Measurements from ENCODE around the gene RIMKLB.

DNA sequence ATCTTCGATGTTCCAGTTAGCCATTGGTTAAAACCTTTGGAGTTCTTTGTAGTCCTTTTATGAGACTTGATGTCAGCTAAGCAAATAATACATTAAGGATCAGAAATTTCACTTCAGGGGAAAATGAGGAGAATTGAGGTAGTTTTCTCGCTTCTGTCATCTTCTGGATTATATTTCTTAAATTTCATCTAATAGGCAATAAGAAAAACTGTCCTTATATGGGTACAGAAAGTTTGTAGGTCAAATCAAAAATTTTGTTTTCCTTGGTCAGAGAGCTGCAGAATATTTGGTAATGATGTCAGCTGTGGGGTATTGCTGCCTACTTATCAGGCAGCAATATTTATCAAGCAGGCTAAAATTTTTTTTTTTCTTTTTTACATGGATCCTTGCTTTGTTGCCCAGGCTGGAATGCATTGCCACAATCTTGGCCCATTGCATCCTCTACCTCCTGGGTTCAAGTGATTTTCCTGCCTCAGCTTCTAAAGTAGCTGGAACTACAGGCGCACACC is 37.1 kb downstream of the RIMKLB start:
- TF ChIP-seq, protein P1, sequence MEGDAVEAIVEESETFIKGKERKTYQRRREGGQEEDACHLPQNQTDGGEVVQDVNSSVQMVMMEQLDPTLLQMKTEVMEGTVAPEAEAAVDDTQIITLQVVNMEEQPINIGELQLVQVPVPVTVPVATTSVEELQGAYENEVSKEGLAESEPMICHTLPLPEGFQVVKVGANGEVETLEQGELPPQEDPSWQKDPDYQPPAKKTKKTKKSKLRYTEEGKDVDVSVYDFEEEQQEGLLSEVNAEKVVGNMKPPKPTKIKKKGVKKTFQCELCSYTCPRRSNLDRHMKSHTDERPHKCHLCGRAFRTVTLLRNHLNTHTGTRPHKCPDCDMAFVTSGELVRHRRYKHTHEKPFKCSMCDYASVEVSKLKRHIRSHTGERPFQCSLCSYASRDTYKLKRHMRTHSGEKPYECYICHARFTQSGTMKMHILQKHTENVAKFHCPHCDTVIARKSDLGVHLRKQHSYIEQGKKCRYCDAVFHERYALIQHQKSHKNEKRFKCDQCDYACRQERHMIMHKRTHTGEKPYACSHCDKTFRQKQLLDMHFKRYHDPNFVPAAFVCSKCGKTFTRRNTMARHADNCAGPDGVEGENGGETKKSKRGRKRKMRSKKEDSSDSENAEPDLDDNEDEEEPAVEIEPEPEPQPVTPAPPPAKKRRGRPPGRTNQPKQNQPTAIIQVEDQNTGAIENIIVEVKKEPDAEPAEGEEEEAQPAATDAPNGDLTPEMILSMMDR (IDR thresholded peaks at IDR 0.05 in 8 of 11, conservative IDR thresholded peaks at IDR 0.05 in 3 of 11), result no peak
- no peak for TF ChIP-seq POLR2AphosphoS5 (IDR thresholded peaks at IDR 0.05)
